NK-92 treated with Interleukin-12 subunit alpha and Interleukin-12 subunit beta, amount 100 ng/mL, for 24 hours (cell line): ENCODE results near the gene FEN1.

Experiments used
- DNase-seq: peaks from one replicate; lab custom pipeline; 2025; lab: John Stamatoyannopoulos, UW

FEN1 gene, protein sequence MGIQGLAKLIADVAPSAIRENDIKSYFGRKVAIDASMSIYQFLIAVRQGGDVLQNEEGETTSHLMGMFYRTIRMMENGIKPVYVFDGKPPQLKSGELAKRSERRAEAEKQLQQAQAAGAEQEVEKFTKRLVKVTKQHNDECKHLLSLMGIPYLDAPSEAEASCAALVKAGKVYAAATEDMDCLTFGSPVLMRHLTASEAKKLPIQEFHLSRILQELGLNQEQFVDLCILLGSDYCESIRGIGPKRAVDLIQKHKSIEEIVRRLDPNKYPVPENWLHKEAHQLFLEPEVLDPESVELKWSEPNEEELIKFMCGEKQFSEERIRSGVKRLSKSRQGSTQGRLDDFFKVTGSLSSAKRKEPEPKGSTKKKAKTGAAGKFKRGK

DNA sequence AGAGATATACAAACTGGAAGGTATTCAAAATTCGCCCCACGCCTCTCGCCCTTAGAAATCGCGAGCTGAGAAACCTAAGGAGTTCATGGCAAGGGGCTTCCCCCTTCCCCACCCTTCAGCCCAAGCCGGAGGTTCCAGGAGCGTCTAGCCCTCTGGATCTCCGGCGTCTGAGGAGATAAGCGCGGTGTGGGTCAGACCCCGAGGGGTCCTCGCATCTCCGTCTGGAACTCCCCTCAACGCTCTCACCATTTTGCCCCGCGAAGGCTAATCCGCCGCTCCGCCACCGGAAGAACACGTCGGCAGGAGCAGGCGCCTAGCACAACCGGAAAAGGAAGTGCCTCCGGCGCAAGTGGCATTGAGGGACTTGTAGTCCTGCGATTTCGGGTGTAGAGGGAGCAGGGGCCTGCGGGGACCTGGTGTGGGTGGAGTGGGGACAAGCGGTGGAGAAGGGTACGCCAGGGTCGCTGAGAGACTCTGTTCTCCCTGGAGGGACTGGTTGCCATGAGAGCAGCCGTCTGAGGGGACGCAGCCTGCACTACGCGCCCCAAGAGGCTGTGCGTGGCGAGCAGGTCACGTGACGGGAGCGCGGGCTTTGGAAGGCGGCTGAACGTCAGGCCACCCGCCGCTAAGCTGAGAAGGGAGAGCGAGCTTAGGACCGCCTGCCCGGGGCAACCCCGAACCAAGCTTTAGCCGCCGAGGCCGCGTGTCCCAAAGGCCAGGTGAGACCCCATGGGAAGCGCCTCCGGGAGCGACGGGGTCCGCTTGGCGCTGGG is at the start of gene FEN1, which contains the start of gene TMEM258:
TSS of gene FEN1 (plus strand) at position 602 of the 773 bp plus-strand sequence. CDS start 2,451 bp downstream, outside the sequence.
TSS of gene TMEM258 (minus strand) at position 290 of the 773 bp plus-strand sequence. CDS start at position 249, 41 bp downstream.
- peak; percentile 87 for DNase-seq

DNA sequence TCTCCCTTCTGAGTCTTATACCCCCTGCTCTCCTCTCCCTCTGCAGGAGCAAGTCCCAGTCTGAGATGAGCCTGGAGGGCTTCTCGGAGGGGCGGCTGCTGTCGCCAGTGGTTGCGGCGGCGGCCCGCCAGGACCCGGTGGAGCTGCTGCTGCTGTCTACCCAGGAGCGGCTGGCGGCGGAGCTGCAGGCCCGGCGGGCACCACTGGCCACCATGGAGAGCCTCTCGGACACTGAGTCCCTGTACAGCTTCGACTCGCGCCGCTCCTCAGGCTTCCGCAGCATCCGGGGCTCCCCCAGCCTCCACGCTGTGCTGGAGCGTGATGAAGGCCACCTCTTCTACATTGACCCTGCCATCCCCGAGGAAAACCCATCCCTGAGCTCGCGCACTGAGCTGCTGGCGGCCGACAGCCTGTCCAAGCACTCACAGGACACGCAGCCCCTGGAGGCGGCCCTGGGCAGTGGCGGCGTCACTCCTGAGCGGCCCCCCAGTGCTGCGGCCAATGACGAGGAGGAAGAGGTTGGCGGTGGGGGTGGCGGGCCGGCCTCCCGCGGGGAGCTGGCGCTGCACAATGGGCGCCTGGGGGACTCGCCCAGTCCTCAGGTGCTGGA is 49.1 kb upstream of the FEN1 start:
- DNase-seq: no peak

DNA sequence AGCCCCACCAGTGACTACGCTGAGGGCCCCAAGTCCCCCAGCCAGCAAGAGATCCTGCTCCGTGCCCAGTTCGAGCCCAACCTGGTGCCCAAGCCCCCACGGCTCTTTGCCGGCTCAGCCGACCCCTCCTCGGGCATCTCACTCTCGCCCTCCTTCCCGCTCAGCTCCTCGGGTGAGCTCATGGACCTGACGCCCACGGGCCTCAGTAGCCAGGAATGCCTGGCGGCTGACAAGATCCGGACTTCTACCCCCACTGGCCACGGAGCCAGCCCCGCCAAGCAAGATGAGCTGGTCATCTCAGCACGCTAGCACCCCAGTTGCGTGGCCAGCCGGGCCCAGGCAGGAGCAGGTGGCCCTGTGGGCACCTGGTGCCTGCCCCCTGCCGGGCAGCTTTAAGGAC is 48.5 kb upstream of the FEN1 start:
- no peak for DNase-seq

DNA sequence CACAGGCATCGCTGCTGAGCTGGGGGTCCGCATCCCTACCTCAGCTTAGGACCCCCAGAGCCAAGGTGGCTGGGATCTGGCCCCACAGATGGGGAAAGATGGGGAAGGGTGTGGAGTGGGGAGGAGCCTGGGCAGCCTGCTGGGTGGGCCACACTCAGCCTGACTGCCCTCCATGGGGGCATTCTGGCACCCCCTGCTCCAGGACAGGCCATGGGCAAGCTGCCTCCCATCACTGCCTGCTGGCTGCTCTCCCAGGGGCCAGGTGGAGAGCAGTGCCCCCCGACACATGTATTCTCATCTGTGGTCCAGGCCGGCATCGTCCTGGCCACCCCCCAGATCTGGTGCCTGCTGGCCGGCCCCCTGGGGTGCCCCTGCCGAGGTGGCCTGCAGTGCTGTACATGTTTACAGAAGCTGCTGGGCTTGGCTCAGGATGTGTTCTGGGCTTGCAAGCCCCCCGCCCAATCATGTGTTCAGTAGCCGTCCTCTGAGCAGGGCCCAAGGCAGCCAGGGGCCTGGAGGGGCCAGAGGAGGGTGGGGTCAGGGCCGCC is 48.0 kb upstream of the FEN1 start:
- DNase-seq: no peak

DNA sequence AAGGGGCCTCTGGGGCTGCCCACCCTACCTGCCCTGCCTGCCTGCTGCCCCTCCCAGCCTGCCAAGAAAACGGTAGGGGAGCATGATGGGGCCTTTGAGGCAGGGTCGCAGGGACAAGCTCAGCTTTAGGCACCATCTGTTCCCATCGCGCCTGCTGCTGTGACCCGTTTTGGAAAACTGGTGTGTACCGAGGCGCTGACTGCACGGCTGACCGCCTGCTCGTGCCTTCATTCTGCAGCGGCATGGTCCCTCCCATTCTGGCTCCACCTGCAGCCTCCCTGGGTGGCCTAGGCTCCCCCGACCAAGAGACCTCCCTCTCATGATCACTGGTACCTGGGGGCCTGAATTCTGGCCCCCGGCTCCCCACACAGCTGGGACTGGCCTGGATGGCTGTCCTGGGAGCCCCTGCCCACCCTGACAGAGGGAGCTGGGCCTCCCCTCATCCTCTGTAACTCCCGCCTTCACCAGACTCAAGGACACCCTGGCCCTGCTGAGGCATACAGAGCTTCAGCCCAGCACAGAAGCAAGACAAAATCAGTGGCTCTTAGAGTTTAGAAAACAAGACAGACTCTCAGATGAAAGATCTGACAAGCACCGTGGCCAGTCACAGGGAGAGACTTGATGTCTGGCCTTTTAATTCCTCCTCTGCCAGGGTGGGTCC is 46.8 kb upstream of the FEN1 start:
- DNase-seq: no peak

DNA sequence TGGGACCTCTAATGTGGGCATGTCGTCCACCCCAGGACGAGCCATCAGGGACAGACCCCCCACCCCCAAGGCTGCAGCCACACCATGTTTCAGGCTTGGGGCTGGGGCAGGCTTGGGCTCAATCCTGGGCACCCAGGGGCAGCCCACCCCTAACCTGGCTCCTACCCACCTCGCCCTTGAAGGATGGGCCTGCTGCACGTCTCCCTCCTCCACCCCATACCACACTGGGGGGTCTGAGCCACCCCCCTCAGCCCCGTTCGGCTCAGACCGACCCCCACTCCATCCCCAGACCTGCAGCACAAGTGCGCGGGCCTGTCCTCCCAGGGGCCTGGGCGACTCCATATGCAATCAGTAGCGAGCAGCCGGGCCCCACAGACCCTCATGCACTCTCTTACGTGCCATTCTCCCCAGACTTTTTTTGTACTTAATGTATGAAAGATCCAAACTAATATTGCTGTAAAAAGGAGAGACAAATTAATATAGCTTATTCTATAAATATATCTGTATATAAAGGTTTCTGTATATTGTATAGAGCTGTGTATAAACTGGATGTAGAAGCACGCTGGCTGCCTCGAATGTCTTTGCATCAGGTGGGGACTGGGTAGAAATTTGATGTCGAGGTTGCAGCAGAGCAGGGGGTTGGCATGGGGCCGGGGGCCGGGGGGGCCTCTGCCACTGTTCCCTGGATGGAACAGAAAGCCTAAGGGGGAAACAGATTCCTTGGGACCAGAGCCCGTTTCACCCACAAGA is 46.1 kb upstream of the FEN1 start:
- DNase-seq: no peak

DNA sequence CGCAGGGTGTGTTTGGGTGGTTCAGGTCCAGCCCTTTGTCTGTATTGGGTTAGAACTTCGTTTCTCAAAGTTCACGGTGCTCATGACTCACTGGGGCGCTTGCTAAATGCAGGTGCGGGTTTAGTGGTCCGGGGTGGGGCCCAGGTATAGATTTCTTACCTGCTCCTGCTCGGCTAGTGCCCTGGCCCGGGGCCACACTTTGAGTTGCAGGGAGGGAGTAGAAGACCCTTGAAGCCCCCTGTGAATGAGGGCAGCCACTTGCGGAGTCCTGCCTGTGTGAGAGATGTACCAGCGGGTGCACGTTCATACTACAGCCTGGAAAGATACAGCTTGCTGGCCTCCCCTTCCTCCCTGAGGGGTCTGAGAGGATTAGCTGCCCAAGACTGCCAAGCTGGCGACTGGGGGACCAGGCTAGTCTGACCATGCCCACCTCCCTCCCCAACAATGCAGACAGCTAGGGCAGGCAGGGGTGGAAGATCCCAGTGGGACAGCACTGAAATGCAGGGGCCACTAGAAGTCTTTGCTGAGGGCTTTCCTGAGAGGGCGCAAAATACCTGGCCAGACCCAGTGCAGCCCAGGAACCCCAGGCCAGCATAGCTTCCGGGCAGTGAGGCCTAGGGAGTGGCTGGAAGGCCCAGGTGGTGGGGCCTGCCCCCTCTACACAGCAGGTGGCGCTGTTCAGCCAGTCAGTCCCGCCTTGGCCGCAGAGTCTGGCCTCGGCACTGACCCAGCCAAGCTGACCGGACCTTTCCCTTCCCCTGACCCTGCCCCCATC is 45.3 kb upstream of the FEN1 start:
- DNase-seq: peak; percentile 46

DNA sequence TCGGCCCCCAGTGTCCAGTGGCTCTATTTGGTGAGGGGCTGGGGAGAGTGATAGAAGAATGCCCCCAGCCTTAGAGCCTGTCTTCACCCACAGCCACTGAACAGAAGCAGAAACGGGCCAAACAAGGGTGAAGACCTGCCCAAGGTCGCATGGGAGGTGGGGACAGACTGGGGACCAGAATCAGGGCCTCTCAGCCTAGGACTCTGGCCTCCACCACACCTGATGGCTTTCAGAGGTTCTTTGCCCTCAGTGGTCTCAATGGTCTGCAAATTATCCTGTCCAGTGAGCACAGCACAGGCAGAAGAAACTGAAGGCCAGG is 44.8 kb upstream of the FEN1 start:
- DNase-seq: no peak

DNA sequence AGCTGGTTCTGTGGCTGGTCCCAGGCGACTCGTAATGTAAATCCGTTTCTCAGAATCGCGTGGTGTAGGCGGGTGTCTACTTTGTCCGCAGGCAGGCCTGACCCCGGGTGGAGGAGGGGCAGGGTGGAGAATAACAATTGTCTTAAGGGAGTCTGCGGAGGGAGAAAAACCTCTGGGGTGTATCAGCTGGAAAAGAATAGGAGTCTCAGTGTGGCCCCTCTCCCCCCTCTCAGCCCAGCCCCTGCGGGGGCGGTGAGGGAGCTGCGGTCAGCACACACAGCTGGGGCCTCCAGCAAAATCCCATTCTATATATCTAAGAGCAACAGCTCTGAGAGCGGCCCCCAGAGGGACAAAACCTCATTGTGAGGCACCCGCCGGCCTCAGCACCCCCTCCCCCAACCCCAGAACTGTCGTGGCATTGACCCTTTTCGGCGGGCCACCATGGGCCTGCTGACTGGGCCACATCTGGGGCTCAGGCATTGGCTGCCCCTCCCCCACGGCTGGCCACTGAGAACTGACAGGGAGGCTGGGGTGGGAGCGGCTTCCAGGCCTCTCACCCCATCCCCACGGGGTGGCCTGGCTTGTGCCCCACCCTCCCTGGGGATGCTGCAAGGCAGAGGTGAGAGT is 43.0 kb upstream of the FEN1 start:
- DNase-seq: no peak

DNA sequence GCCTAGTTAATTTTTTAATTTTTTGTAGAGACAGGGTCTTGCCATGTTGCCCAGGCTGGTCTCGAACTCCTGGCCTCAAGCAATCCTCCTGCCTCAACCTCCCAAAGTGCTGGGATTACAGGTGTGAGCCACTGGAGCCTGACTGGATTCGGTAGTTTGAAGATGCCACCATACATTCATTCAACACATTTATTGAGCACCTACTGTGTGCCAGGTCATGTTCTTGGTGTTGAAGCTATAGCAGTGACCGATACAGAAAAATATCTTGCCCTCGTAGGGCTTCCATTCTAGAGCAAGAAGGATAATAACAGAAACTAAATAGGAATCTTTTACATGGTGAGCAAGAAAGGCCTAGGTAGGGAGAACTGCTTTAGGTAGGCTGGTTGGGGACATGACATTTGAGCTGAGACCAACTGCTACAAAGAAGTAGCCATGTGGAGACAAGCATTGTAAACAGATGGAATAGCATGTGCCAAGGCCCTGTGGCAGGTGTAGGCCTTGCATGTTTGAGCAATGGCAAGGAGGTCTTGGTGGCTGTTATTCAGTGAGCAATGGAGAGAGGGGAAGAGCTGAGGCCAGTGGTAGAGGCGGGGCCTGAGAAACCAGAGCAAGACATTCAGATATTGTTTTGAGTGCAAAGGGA is 42.0 kb upstream of the FEN1 start:
- DNase-seq: no peak

DNA sequence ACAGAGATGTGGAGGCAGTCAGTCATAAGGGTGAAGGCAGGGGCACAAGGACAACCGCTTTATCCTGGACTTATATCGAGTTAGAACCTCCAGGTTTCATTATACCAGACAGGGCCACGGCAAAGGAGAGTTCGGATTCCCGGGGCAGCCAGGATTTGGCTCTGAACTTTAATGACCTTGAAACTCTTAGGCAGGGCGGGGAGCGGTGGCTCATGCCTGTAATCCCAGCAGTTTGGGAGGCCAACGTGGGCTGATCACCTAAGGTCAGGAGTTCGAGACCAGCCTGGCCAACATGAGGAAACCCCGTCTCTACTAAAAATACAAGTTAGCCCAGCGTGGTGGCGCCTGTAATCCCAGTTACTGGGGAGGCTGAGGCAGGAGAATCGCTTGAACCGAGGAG is 41.3 kb upstream of the FEN1 start:
- no peak for DNase-seq

DNA sequence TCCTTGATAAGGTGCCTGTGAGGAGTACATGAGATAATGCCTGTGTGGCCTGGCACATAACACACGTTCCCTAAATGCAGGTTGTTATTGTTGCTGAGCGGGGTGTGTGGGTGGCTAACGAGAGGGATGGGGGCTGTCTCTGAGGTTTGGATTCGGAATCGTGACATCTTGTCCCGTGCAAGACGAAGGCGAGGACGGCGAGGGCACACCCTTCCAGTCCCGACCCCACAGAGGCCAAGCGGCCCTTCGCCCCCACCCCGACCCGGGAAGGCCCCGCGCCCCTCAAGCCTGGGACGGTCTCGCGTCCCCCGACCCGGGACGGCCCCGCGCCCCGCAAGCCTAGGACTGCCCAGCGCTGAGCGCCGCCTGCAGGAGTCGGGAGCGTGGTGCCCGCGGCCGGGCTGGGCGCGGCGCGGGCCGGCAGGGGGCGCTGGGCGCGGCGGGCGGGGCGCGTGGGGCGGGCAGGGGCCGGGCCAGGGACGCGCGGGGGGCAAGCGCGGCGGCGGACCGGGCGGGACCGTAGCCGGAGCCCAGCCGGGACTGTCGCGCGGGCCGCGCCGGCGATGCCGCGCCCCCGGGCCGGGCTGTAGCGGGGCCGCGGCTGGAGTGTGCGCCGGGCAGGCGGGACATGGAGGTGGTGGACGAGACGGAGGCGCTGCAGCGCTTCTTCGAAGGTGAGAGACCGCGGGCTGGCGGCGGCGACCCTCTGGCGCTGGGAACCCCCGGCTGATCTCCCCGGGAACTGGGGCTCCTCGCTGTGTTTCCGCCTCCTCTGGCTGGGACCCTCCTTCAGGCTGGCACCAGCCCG is 40.4 kb upstream of the FEN1 start, which contains the start of gene MYRF:
TSS of gene MYRF (plus strand) at position 520 of the 808 bp plus-strand sequence. CDS start at position 629, 109 bp downstream.
- DNase-seq: no peak

DNA sequence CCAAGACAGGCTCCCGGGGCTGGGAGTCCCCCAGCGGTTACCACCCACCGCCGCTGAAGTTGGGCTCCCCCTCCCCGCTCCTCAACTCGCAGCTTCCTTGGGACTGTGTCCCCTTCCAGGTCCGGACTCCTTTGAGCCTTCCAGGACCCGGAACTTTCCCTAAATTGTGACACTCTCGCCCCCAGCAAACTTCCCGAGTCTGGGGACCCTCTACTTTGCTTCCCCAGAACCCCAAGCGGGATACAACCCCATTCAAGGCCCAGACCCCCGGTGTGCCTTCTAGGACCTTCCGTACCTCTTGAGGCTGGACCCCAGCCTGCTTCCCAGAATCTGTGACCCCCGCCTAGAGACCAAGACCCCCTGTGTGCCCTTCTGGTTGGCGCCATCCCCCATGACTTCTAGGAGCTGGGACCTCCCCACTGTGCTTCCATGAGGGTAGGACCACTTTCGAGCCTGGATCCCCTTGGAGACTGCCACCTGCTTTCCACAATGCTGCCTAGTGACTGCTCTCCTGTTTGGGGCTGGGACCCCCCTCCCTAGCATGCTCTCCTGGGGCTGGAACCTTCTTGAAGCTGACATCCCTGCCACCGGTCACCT is 39.7 kb upstream of the FEN1 start:
- no peak for DNase-seq

DNA sequence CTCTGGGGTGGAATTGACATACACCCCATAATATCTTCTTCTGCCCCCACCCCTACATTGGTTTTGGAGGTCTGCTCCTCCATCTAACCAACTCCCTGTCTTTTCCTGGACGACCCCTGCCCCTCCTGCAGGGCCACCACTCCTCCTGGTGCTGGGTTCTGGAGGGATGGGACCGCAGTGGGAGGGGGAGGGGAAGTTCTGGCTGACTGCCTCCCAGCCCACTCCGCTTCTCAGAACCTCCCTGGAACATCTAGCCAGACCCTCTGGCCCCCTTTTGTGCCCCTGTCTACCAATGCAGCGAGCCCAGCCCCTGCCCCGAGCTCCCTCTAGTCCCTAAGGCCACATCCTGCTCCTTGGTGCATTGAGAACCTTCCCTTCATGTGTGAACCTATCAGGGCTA is 39.0 kb upstream of the FEN1 start:
- no peak for DNase-seq

DNA sequence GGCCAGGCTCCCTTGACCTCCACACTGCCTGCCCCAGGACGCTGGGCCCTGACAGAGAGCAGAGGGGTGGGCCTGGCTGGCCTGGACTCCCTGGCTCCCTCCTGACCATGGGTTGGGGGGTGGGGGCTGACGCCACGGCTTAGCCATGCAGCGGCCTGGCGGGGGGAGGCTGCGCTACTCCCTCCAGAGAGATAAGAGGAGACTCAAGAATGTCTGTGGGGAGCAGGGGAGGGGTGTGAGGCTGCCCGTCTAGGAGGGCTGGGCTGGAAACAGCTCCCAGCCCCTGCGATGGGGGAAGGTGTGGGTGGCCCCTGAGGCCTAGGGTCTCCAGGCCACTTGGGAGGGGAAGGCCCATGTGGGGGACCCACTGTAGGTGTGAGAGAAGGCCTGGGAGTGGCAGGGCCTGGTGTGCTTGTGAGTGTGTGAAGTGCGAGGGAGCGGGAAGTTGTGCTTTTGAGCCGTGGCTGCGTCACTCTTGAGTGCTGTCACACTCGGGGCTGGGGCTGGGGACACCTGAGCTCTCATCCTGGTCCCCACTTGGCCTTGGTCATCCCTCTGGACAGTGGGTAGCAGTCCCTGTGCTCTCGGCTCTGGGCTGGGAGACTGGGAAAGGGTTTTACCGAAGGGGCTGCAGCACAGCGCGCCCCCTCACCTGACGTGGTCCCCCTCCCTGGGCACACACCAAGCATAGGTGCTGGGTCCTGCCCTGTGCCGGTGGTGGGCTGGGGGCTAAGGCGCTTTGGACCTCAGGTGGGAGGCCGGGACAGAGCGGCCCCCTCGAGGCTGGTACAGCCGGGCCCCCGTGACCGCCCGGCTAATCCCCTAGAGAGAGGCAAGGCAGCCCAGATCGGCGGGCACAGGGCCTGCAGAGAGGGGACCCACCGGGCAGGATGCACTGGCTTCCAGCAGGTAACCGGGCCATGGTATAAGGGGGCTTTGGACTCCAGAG is 37.9 kb upstream of the FEN1 start:
- DNase-seq: no peak

DNA sequence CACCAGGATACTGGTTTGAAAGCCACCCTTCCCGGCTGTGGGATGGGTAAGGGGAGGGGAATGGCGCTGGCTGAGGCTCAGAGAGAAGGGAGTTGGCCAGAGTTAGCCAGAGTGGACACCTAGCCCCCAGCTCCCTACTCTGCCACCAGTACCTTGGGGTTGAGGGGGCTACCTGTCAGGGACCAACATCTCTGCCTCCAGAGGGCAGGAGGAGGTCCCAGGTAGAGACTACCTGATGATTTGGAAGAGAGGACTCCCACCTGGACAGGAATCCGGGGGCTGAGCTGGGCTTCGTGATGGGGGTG is 36.6 kb upstream of the FEN1 start:
- no peak for DNase-seq
